C4-2B (cell line): ENCODE data around the gene DRC1.

Source experiments
- H3K27ac ChIP-seq: fragments of 450-650 bp; 2 replicates; pipeline ENCODE4 v1.5.1; 2017
- CTCF ChIP-seq: fragments of 450-650 bp; conservative IDR thresholded peaks from 2 replicates; pipeline ENCODE4 v1.5.1; 2017; ENCODE audit warnings: mild to moderate bottlenecking
- ZFX ChIP-seq: fragments of 450-650 bp; IDR thresholded peaks from 2 replicates; pipeline ENCODE4 v1.6.1; 2017

The DRC1 gene

GRCh38 chr2:26492749-26493515 lies 91.2 kb downstream of the DRC1 start:
- no peak overlapping the region for H3K27ac ChIP-seq
- TF ChIP-seq CTCF = no peak
- TF ChIP-seq ZFX = no peak

- H3K27ac ChIP-seq = no peak overlapping the region
- no peak for TF ChIP-seq CTCF
- TF ChIP-seq ZFX = no peak
Observed at GRCh38 chr2:26493566-26493965, 91.8 kb downstream of the DRC1 start.

GRCh38 chr2:26494199-26494598 lies 92.5 kb downstream of the DRC1 start:
- no peak overlapping the region for H3K27ac ChIP-seq
- no peak for TF ChIP-seq CTCF
- no peak for TF ChIP-seq ZFX

- no peak for TF ChIP-seq CTCF
- TF ChIP-seq ZFX = no peak
- H3K27ac ChIP-seq = no peak overlapping the region
Observed at GRCh38 chr2:26494891-26495290, 93.2 kb downstream of the DRC1 start.

- no peak for TF ChIP-seq CTCF
- no peak for TF ChIP-seq ZFX
- no peak overlapping the region for H3K27ac ChIP-seq
Observed at GRCh38 chr2:26495705-26496297, 94.1 kb downstream of the DRC1 start.

- no peak overlapping the region for H3K27ac ChIP-seq
- TF ChIP-seq CTCF = no peak
- no peak for TF ChIP-seq ZFX
Observed at GRCh38 chr2:26500406-26500805, 98.7 kb downstream of the DRC1 start.

GRCh38 chr2:26503231-26503880 lies 101.6 kb downstream of the DRC1 start:
- peak overlapping the region; percentile 13; the same call in 1 of the 2 replicates for H3K27ac ChIP-seq
- TF ChIP-seq ZFX (no peak), CTCF (peak; percentile 97)
